Hematopoietic multipotent progenitor cell treated with erythropoietin and hydrocortisone succinate and interleukin-3 and kit ligand, for 15 days (in vitro differentiated cells): ENCODE results near the gene MMP23B.

Source experiments
- DNase-seq: peaks from one replicate; pipeline ENCODE4 v3.0.0-alpha.2; 2015; ENCODE audit warnings: low spot score

The MMP23B gene

DNA sequence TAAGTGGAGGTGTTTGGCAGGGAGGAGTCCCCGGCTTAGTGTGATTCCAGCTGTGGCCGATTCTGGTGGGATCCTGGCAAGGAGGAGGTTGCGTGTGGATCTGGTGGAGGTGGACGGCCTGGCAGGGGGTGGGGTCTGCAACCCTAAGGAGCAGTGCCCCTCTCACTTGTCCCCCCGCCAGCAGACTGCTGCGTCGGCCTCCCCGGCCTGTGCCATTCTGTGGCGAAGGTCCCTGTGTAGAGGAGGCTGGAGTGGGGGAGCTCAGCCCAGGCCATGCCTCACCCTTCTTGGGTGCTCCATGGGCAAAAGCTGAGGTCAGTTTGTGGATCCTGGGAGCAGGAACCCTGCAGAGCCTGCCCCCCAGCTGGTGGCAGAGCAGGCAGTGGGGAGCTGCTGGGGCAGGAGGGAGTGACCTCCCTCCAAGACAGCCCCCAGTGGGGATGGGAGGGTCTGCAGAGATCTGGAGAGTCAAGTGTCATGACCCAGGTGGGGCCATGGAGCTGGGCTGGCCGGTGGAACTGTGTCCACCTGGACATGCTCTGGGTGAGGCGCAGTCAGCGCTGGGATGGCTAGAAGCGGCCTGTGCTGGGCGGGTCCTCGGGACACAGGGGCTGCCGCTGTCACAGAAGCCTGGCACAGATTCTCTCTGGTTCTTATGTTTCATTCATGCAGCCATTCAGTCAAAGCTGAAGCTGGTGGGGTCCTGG lies 11.4 kb upstream of the MMP23B start:
- no peak for DNase-seq

DNA sequence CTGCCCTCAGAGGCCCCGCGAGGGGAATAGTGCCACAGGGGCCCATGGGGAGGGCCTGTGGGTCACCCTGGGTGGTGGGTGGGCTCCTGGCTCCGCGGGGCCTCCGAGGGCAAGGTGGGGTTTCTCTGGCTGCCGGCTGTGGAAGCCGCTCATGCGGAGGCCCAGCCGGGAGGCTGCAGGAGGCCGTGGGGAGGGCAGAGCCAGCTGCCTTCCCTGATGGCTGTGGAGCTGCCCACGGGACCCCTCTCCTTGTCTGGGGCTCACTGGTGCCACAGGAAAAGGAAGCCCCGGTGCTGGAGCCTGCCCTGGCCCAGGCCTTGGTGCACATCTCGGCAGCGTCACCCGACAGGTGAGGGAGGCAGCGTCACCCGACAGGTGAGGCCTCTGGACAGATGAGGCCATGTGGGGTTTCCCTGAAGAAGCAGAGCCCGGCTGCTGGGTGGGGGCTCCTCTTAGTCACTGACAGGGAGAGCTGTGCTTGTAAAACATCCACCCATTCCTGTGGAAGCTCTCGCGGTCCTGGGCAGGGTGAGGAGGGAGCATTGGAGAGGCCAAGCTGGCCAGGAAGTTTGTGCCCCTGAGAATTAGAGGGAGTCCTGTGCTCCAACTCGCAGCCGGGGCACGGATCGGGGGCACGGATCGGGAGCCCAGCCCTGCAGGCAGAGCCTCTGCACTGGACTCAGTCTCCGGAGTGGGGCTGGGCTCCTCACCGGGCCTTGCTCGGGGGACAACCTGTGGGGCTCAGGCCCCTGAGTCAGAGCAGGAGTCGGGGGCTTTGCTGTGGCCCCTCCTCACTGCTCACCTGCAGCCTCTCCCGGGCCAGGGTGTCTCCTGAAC lies 10.6 kb upstream of the MMP23B start:
- no peak for DNase-seq

DNA sequence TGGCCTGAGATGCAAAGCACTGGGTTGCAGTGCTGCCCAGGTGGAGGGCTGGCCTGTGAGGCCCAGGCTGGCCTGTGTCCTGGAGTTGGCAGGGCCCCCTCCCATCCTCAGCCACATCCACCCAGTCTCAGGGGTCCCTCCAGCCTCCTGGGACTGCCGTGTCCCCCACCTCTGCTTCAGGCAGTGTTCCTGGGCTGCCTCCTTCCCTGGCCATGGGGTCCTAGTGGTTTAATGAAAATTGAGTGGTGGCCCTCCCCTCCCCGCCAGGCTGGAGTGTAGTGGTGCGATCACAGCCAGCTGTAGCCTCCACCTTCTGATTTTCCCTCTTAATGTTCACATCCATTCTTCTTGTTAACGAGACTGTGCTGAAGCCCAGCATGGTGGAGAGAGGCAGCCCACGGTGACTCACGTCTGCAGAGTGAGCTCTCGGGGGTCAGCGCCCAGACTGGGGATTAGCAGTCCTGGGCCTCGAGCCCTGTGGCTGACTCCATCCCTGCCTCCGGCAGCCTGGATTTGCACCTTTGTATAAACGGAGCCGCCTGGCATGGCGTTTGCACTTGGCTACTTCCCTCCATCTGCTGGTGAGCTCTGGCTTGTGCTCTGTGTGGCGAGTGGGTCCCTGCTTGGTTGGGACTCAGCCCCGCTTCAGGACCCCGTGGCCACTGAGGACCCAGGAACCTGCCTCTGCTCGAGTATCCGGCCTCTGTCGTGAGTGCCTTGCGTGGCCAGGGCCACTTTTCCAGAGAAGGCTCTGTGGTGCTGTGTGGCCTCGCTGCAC lies 9.8 kb upstream of the MMP23B start:
- no peak for DNase-seq

DNA sequence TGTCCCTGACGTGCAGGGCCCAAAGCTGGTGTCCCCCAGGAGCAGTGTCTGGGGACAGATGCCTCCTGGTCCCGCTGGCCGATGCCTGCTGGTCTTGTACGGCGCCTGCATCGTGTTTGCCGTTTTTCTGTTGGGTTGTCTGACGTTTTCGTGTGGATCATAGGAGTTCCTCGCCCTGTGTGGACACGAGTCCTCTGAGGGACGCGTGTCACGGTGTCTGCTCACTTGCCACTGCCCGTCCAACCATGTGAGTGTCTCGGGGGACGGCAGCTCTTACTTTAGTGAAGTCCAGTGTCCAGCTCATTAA lies 9.2 kb upstream of the MMP23B start:
- no peak for DNase-seq

DNA sequence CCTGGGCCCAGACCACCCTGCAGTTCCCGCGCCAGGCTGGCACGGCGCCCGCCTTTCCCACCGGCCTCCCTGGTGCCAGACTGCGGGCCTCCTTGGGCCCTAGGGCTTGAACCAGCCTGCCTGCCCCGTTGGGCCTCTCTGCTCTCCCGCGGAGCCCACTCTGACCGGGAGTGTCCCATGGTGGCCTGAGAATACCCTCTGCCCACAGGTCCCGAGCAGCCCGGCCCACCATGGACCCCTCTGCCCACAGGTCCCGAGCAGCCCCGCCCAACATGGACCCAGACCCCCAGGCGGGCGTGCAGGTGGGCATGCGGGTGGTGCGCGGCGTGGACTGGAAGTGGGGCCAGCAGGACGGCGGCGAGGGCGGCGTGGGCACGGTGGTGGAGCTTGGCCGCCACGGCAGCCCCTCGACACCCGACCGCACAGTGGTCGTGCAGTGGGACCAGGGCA lies 8.8 kb upstream of the MMP23B start:
- no peak for DNase-seq

DNA sequence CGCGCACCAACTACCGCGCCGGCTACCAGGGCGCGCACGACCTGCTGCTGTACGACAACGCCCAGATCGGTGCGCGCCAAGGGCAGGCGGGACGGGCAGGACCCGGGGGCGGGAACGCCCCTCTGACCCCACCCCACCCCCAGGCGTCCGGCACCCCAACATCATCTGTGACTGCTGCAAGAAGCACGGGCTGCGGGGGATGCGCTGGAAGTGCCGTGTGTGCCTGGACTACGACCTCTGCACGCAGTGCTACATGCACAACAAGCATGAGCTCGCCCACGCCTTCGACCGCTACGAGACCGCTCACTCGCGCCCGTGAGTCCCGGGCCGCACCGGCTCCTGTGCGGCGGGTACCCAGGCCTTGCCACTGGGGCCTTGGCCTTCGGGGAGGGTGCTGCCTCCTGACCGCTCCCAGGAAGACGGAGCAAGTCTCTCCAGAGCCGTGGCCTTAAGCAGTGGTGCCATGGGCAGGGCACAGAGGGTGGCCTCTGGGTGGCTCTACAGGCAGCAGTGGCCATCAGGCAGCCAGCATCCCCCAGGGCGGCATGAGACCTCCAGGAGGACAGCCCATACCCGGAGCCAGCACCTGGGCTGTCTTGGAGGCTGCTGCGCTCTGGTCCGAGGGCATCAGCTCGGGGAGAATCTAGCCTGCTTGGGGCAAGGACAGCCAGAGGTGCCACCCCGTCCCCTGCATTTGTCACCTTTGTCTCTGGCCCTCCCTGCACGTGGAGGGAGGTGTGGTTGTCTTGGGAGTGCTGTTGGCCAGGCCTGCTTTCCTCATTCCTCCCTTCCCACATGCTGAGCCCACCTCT lies 8.1 kb upstream of the MMP23B start:
- DNase-seq, result no peak

DNA sequence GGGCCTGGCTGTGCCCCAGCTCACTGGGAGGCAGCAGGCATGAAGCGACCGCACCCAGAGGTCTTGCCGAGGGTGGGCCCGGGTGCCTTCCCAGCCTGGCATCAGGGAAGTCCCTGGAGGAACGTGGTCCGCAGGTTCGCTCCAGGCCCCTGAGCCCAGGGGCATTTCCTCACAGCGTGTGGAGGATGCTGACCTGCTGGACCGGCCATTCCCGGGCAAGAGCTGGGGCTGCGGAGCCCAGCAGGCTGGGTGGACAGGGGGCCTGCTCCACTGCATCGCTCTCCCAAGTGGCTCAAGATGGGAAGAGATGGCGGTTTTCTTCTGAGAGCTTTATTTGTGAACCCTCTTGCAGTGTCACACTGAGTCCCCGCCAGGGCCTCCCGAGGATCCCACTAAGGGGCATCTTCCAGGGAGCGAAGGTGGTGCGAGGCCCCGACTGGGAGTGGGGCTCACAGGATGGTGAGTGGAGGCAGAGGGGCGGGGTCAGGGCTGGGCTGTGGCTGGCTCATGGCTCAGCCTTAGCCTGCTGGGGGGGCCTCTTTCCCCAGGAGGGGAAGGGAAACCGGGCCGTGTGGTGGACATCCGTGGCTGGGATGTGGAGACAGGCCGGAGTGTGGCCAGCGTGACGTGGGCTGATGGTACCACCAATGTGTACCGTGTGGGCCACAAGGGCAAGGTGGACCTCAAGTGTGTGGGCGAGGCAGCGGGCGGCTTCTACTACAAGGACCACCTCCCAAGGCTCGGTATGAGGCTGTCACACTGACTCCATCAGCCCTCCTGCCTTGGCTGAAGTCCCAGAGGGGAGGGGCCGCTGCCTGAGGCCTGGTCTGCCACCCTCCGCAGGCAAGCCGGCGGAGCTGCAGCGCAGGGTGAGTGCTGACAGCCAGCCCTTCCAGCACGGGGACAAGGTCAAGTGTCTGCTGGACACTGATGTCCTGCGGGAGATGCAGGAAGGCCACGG lies 7.2 kb upstream of the MMP23B start:
- no peak for DNase-seq

DNA sequence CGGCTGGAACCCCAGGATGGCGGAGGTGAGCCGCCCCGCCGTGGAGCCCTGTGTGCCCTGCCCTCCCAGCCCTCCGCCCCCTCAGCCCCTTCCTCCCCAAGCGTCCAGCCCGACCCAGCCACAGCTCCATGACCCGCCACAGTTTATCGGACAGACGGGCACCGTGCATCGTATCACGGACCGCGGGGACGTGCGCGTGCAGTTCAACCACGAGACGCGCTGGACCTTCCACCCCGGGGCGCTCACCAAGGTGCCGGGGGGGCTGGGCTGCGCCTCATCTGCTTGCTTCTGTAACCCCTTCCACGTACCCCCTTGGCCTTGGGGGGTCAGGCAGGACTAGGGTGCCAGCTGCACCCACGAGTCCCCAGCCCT lies 6.6 kb upstream of the MMP23B start:
- DNase-seq, result no peak

DNA sequence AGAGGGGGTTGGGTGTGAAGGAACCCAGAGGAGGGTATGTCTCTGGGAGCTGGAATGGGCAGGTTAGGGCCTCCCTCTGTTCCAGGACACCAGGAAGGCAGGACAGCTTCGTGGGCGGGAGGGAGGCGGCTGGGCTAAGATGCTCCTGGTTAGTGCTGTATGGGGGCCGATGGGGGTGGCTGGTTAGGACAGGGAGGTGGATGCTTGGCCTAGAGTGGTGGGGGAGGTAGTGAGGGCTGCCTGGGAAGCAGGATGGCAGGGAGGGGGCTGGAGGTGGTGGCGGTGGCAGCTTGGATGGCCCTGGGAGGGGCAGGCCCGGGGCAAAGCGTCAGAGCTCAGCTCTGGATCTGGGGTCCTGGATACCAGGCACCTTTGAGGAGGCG lies 6.2 kb upstream of the MMP23B start:
- DNase-seq, result no peak

DNA sequence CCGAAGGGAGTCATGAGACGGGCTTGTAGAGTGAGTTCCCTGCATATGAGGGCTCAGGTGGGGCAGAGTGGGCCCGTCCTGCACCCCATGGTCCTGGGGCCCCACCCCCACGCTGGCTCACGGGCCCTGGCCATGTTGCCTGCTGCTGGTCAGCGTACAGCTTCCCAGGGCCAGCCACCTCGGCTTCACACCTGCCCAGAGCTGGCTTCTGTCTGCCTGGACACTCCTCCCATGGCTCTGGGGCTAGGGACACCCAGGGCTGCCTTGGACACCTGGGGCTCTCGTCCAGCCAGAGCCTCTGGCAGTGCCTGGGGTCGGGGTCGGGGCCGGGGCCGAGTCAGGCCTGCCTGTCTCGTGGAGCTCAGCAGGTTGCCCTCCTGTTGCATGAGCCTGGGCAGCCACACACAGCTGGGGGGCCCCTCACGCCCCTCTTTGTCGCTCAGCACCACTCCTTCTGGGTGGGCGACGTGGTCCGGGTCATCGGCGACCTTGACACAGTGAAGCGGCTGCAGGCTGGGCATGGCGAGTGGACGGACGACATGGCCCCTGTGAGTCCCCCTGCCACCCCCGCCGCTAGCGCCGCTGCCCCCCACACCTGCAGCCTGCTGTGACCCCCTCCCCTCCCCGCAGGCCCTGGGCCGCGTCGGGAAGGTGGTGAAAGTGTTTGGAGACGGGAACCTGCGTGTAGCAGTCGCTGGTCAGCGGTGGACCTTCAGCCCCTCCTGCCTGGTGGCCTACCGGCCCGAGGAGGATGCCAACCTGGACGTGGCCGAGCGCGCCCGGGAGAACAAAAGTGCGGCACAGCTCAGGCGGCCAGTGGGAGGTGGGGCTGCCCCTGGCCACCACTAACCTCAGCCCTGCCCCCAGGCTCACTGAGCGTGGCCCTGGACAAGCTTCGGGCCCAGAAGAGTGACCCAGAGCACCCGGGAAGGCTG lies 5.5 kb upstream of the MMP23B start:
- DNase-seq, result no peak

DNA sequence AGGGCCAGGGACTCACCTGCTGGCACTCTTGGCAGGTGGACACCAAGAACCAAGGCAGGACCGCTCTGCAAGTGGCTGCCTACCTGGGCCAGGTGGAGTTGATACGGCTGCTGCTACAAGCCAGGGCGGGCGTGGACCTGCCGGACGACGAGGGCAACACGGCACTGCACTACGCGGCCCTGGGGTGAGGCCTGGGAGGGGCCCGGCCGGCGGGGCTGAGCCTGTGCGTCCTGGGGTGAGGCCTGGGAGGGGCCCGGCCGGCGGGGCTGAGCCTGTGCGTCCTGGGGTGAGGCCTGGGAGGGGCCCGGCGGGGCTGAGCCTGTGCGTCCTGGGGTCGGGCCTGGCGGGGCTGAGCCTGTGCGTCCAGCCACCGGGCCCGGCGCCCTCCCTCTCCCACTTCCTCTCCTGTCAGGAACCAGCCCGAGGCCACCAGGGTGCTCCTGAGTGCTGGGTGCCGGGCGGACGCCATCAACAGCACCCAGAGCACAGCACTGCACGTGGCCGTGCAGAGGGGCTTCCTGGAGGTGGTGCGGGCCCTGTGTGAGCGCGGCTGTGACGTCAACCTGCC lies 4.6 kb upstream of the MMP23B start:
- DNase-seq, result no peak

DNA sequence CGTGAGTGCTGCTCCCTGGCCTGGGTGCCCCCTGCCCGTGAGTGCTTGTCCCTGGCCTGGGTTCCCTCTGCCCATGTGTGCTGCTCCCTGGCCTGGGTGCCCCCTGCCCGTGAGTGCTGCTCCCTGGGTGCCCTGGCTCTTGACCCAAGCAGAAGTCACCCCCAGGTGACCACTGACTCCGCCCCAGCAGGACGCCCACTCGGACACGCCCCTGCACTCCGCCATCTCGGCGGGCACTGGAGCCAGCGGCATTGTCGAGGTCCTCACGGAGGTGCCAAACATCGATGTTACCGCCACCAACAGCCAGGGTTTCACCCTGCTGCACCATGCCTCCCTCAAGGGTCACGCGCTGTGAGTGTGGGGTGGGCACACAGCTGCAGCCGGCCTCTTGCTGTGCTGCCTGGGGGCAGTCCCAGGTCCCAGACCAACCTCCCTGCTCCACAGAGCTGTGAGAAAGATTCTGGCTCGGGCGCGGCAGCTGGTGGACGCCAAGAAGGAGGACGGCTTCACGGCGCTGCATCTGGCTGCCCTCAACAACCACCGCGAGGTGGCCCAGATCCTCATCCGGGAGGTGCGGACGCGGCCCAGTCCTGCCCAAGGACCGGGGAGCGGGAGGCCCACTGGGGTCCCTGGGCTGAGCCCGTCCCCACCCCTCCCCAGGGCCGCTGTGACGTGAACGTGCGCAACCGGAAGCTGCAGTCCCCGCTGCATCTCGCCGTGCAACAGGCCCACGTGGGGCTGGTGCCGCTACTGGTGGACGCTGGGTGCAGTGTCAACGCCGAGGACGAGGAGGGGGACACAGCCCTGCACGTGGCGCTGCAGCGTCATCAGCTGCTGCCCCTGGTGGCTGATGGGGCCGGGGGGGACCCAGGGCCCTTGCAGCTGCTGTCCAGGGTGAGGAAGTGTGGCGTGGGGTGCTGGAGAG lies 3.9 kb upstream of the MMP23B start:
- DNase-seq, result no peak

DNA sequence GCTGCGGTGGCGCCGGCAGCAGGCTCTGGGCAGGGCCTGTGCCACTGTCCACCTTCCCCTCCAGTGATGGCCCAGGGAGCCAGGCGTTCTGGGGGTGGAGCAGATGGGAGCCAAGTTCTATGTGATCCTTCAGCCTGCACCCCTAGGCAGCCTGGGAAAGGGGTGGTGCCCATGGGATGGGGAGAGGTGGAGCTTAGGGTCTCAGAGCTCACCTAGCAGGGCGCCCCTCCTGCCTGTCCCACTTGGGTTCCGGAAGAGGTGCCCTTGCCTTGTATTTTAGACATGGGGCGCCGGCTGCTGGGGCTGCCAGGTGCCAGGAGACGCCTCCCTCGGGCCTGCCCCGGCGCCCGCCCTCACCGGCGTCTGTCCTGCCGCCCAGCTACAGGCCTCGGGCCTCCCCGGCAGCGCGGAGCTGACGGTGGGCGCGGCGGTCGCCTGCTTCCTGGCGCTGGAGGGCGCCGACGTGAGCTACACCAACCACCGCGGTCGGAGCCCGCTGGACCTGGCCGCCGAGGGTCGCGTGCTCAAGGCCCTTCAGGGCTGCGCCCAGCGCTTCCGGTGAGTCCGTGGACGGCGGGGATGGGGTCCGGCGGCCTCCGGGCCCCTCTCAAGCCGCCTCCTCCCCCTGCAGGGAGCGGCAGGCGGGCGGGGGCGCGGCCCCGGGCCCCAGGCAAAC lies 3.1 kb upstream of the MMP23B start:
- DNase-seq, result no peak

DNA sequence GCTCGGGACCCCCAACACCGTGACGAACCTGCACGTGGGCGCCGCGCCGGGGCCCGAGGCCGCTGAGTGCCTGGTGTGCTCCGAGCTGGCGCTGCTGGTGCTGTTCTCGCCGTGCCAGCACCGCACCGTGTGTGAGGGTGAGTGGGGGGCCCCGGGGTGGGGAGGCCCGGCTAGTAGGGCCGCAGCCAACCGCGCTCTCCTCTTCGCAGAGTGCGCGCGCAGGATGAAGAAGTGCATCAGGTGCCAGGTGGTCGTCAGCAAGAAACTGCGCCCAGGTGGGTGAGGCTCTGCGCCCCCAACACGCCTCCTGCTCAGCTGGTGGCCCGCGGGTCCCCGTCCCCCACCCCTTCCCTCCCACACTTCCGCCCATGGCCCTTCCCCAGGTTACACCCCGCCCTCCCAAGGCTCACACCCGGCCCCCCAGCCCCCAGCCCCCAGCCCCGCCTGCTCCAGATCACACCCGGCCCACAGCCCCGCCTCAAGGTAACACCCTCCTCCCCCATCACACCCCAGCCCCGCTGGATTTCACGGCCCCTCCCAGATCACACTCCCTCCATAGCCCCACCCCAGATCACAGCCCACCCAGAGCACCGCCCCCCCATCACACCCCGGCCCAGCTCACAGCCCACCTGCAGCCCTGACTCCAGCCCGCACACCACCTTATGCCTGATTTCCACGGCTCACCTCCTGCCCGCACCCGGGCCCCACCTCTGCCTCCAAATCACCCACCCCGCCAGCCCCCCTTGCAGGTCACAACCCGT lies 2.4 kb upstream of the MMP23B start:
- DNase-seq, result no peak

DNA sequence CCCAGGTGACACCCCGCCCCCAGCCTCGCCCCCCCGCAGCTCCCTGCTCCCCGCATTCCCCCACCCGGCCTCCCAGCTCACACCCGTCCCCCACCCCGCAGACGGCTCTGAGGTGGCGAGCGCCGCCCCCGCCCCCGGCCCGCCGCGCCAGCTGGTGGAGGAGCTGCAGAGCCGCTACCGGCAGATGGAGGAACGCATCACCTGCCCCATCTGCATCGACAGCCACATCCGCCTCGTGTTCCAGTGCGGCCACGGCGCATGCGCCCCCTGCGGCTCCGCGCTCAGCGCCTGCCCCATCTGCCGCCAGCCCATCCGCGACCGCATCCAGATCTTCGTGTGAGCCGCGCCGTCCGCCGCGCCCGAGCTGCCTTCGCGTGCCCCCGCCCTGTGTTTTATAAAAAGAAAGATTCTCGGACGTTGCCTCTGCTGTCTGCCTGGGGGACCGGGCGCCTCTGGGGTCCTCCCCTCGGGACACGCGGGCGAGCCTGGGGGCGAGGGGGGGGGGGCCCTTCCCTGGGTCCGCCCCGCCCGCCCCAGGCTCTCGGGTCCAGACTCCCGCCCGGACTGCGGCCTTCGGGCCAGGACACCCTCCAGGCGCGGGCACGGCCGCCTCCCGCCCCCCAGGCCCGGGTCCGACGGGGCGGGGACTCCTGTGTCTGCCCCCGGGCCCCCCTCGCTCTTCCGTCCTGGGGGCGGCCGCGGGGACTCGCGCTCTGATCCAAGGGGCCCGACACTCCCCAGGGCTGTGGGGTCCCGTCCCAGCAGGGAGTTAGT lies 1.6 kb upstream of the MMP23B start:
- DNase-seq, result peak; percentile 38
